ENCODE measurements around the gene PDZD4.

PDZD4 gene

DNA sequence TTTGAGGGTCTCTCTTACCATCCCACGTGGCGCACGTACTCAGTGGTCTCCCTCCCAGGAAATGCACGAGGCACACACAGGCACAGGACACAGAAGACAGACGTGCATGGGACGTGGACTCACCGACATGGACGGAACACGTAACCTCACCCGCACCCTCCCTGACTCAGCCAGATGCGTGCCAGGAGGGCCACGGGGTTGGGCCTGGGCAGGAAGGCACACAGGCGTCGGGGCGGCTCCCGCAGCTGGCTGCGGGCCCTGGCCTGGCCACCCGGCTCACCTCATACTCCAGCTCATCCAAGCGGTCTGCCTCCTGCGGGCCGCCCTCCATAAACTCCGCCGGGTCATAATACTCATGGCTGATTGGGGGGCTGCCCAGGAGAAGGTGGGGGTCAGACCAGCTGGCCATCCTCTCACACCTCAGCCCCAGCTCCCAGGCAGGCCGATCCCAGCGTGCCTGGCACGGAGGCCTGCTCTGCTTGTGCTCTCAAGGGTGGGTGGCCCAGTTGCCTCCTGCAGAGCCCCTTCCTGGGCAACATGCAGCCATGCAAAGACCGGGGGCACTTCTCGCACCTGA lies 23.3 kb downstream of the PDZD4 start:
- DNase-seq: no peak

DNA sequence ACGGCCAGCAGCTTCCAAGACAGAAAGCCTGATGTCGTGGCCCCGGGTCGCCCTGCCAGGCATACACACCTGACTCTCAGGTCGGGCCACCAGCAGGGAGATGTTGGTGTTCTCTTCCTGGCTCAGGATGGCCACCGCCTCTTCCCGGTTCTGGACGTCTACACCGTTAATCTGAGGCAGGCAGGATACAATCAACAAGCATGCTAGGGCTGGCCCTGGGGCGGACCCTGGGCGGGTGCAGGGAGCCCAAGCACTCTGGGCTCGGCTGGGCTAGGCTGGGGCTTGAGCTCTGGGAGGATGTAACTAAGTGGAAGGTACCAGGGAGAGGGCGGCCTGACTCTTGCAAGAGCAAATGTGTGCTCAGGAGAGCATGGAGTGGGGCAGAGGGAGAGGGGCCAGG lies 24.9 kb downstream of the PDZD4 start:
- no peak for DNase-seq

DNA sequence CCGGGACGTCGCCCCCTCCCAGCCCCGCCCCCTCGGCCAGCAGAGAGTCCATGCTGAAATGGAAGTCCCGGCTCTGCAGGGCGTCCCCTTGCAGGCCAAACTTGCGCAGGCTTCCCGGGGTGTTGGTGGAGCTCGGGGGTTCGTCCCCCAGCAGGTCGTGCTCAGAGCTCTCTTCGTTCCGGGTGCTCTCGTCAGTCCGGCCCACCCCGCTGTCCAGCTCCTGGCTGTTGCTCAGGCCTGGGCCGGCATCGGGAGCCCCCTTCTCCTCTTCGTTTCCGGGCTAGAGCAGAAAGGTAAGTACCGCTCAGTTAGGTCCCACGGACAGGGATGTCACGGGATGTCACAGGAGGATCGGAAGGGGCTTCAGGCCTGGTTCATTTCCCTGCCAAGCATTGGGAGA lies 25.7 kb downstream of the PDZD4 start:
- no peak for DNase-seq

GRCh38 chrX:153804100-153804595 lies 26.2 kb downstream of the PDZD4 start:
- no peak for DNase-seq

DNA sequence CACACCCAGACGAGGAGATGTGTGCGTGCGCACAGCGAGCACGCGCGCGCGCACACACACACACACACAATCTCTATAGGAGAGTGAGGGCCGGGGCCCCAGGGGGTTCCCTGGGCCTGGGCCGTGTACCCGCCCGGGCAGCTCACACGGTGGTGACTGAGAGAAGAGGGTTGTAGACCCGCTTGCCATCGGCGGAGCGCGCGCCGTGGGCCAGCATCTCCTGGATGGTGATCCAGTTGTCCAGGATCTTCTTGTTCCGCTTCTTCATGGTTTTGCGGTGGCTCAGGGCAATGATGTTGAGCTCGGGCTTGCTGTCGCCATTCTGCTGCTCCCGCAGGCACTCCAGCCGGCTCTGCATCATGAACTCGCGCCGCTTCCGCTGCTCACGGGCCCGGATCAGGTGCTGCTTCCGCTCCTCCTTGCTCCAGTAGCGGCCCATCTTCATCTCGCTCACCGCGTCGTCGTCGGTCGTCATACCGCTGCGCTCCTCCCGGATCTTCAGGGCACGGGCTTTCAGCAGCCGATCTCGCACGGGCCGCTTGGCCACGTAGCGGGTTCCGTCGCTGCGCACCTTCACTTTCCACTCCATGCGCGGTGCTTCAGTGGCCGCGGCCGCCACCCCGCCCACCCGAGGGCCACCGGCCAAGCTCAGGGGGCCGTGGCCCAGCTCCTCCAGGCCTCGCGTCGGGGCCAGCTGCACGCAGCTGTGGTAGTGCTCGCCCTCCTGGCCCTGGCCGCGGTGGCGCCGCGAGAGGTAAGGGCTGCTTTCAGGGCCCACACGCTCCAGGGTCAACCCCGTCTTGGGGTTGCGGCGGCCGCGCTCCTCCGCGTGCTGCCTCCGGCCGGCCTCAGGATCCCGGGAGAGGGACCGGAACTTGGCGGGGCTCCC lies 26.9 kb downstream of the PDZD4 start:
- no peak for DNase-seq

GRCh38 chrX:153802513-153803045 lies 27.8 kb downstream of the PDZD4 start:
- no peak for DNase-seq

DNA sequence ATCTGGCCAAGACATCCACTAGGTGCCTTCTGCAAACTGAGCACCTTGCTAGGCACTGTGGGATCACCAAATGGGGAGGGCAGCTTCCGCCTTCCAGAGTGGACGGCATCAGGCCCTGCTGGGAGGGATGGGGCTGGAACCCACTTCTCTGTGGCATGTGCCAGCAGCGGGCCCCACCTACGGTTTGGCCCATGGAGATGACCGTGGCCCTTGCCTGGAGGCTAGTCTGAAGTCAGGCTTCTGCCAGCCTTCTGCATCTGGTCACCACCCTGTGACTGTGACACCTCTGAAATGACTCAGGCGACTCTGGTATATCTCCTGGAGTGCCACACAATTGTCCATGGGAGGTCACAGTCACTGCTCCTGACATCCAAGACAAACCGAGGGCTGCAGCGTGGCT lies 28.7 kb downstream of the PDZD4 start:
- no peak for DNase-seq

DNA sequence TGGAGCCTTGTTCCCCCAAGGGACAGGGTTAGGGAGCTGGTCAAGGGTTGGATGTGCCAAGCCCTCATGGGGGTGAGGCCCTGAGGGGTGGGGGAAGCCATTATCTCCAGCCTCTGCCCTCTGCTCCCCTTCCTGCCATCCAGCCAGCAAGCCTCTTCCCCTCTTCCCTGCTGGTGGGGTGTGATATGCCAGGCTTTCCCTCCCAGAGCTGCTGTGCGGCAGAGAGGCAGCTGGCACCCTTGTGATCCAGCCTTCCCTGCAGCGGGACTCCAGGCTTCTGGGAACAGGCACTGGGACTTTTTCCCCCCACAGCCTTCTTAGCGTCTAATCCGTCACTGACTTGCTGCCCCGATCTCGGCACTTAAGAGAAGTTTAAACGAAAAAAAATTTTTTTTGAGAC lies 29.6 kb downstream of the PDZD4 start:
- DNase-seq: no peak

GRCh38 chrX:153800177-153800722 lies 30.1 kb downstream of the PDZD4 start:
- DNase-seq: no peak

- no peak for DNase-seq
Observed at GRCh38 chrX:153799326-153799725, 31.0 kb downstream of the PDZD4 start.

DNA sequence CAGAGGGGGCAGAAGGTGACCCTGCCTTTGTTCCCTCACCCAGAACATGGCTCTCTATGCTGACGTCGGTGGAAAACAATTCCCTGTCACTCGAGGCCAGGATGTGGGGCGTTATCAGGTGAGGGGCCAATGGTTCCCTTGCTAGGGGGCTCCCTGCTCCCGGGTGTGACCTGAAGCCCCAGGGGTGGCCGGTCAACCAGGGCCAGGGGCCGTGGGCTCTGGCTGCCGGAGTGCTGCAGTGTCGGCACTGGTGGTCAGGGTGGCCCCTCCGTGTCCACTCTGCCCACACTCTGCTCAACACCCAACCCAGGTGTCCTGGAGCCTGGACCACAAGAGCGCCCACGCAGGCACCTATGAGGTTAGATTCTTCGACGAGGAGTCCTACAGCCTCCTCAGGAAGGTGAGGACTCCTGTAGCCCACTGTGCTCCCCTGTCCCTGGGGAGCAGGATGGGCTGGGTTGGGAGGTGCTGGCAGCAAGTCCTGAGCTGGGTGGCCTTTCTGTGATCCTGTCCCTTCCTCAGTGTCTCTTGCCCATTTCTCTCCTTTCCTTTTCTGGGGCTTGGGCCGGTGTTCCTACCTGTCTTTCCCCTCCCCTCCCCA lies 32.8 kb downstream of the PDZD4 start:
- DNase-seq: no peak

DNA sequence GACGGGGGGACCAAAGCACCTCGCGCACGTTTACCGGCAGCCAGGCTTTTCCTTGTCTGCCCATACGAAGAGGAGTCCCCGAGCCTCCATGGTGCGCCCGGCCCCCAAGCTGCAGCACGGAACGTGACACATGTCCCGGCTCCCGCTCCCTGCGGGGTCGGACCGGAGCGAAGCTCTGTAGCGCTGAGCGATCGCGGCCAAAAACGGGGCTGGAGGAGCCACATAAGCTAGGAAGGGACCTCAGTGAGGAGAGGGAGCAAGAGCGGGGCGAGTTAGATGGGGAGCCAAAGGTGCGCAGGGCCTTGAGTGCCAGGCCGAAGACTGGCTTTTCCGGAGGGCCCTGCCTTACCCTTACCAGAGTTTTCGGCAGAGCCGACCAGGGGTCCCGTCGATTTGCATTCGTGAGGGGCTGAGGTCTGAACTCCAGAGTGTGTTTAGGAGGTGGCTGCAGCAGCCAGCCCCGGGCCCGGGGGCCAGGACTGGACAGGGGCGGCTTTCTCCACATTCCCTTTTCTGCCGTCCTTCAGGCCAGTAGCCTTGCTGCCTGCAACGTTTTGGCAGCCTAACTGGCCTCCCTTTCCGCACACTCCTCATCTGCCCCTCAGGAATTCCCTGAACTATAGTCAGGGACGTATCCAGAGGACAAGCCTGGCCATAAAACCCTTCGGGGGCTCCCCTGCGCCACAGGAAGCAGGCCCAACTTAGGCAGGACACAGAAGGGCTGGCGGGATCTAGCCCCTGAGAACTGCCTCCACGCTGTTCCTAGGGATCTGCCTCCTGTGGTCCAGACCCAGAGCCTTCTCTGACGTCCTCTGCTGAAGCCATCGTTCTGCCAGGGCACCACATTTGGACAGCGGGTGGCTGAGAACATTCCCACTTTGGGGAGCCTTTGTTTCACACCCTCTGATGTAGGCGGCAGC lies 35.2 kb downstream of the PDZD4 start:
- no peak for DNase-seq

- DNase-seq: peak; percentile 89
Observed at GRCh38 chrX:153794018-153794896, 36.1 kb downstream of the PDZD4 start, which contains the start of the genes IDH3G and SSR4. TSS of gene IDH3G (minus strand) at chrX:153794375. CDS start at chrX:153794326, 49 bp downstream. TSS of gene SSR4 (plus strand) at chrX:153794668. CDS start at chrX:153794688, 20 bp downstream.

- DNase-seq: no peak
Observed at GRCh38 chrX:153793291-153793690, 37.1 kb downstream of the PDZD4 start.

GRCh38 chrX:153792368-153792767 lies 38.0 kb downstream of the PDZD4 start:
- no peak for DNase-seq

- DNase-seq: no peak
Observed at GRCh38 chrX:153791104-153791852, 39.1 kb downstream of the PDZD4 start.

DNA sequence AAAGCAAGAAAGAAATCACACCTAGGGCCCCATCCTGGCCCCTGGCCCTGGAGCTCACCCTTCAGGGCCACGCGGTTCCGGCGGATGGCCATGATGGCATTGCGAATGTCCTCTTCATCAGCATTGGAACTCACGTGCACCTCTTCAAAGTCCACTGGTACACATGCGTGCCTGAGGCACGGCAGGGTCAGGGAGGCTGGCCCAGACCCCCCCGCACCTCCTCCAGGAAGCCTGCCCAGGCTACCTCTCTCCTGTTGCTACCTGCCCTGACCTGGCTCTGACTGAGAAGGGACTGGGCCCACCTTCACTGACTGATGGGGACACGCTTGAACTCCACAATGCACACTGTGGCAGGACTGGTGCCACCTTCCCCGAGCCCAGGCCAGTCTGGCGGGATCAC lies 40.7 kb downstream of the PDZD4 start:
- DNase-seq: no peak

- no peak for DNase-seq
Observed at GRCh38 chrX:153786669-153787068, 43.7 kb downstream of the PDZD4 start.

DNA sequence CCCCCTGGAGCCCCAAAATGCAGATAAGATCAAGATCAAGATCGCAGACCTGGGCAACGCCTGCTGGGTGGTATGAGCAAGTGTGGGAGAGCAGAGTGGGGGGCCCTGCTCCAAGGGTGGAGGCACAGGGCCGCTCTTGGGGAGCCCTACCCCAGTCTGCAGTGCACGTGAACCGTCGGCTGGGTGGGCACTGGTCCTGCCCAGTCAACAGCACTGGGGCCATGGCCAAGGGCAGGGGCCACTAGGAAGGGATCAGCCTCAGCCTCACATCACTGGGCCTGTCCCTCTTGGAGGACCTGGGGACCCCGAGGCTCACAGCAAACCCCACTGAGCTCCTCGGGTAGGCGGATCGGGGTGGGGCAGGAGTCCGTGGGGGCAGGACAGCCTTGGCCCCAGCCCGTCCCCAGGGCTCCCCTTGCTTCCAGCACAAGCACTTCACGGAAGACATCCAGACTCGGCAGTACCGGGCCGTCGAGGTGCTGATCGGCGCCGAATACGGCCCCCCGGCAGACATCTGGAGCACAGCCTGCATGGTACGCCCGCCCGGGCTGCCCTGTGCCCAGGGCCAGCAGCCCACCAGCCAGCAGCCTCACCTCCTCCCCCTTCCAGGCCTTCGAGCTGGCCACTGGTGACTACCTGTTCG lies 45.9 kb downstream of the PDZD4 start:
- DNase-seq: no peak

All from KG1 (cell line).